ENCODE measurements around the gene TMEM134.

Gene TMEM134

DNA sequence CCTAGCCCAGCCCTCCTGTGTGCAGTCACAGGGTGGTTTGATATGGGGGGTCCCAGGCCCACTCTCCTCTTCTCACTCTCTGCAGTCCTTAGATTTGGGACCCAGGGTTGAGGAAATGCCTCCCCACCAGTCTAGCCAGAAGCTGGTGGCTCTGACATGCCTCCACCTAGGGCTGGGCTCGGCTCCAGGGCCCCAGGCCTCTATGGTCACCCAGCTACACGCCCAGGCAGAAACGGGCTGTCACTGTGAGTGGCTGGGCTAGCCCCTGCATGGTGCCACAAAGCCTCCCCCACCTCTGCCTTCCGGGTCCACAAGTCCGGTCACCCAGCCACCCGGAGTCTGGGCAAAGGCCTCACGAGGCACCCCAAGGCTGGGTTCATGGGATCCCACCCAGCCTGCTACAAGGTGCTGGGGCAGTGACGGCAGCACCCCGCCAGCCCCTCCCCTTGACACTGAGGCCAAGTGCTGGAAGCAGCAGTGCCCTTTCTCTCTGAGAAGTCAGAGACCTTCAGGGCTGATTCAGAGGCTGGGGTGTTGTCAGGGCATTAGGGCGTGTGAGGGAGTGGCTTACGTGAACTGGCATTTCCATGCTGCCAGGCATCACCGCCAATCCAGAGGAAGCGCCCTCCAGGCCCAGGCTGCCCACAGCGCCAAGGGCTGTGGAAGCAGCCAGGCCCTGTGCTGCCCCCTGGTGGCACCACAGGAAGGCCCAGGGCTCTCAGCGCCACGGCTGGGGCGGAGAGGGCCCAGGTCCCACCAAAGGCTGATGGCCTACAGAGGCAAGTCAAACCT lies 36.8 kb upstream of the TMEM134 start:
- Histone ChIP-seq H3K4me3 (ENCODE audit: low read length) (peak overlapping the region; percentile 87), H3K4me1 (ENCODE audit: control insufficient read depth, insufficient read depth, low read length) (peaks cover 27% of the 10 kb centered on the region), H3K9ac (ENCODE audit: low read depth, low read length) (peak overlapping the region; percentile 73)

DNA sequence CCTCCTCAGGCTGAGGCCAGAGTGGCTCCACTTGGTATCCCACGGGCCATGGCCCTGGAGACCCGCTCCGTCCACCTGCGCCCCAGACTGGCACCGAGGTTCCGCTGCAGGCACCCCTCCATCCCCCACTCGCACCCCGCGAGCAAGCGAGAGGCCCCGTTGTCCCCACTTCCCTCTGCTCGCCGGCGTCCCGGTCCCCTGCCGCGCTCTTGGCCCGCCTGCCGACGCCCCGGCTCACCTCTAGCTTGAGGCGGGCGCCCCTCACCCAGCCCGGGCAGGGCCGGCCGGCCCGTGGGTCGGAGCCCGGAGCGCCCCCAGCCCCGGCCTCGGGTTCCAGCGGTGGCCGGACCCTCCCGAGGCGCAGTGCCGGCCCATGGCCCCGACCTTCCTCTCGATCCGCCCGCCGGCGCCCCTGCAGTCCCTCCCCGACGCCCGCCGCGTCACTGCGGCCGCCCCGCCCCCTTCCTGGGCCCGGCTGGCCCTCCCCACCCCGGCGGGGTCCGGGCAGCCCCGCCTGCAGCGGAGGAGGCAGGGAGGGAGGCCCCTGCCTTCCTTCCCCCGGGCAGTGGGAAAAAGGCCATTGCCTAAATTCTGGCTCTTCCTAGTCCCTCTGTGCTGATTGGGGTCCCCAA lies 36.0 kb upstream of the TMEM134 start, which contains the start of gene PITPNM1:
Gene PITPNM1, minus strand, starts transcription at position 414 of the 632 bp plus-strand sequence. CDS start 1,183 bp downstream, outside the sequence.
- H3K4me1 ChIP-seq (ENCODE audit: control insufficient read depth, insufficient read depth, low read length), result peaks cover 27% of the 10 kb centered on the region

More for the DNA sequence above, 36.8 kb upstream of the TMEM134 start:
- Histone ChIP-seq H3K4me2 (ENCODE audit: low read length) (peak overlapping the region; percentile 99), H3K9me3 (replicated peaks; ENCODE audit: low read length) (no peaks in the 10 kb centered on the region), H3K27me3 (ENCODE audit: control insufficient read depth, insufficient read depth, low read length) (no peaks in the 10 kb centered on the region), H3K36me3 (ENCODE audit: insufficient read depth, low read length) (peaks cover 11% of the 10 kb centered on the region)

DNA sequence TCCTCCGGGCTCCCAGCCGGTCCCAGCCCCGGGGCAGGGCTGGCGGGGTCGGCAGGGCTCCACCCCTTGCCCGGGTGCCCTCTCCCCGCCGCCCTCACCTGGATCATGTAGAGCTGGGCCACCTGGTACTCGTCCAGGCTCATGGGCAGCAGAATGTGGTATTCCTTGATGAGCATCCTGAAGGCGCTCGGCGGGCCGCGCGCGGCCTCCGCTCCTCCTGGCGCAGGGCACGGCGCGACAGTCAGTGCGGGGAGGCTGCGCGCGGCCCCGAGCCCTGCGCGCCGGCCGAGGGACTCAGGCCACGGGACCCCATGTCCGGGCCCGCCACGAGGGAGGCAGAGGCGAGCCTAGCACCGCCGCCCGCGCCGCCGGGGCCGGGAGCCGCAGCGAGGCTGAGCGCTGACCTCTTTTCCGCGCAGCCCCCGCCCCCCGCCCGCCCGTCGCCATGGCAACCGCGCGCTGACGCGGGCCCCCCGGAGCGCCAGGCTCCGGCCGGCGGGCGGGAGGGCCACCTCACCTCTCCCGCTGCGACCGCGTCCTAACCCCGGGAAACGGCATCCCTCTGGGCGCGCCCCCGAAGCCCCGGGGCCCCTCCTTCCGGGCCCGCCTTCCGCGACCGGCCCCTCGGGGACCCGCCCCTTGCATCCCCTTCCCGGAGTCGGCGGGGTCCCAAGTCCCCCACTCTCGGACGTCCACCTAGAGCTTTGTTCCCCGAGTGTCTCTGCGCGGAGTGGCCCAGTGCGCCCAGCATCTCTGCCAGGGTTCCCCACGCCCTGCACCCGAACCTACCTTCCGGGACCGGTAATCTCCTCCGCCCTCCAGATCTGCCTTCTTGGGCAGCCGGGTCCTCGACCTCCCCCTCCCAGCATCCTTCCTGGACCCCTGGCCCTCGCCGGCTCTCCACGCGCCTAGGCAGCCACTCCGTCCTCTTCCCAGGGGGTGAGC lies 35.2 kb upstream of the TMEM134 start:
- no peaks in the 10 kb centered on the region for H3K27me3 ChIP-seq (ENCODE audit: control insufficient read depth, insufficient read depth, low read length)
- peaks cover 11% of the 10 kb centered on the region for H3K36me3 ChIP-seq (ENCODE audit: insufficient read depth, low read length)
- peak overlapping the region; percentile 99 for H3K4me2 ChIP-seq (ENCODE audit: low read length)
- H3K9ac ChIP-seq (ENCODE audit: low read depth, low read length), result peak overlapping the region; percentile 73
- peak overlapping the region; percentile 87 for H3K4me3 ChIP-seq (ENCODE audit: low read length)
- H3K4me1 ChIP-seq (ENCODE audit: control insufficient read depth, insufficient read depth, low read length), result peaks cover 27% of the 10 kb centered on the region
- no peaks in the 10 kb centered on the region for H3K9me3 ChIP-seq (replicated peaks; ENCODE audit: low read length)

More for the DNA sequence above, 36.0 kb upstream of the TMEM134 start, which contains the start of gene PITPNM1:
- H3K9me3 ChIP-seq (replicated peaks; ENCODE audit: low read length), result no peaks in the 10 kb centered on the region
- peak within 1 kb of the TSS; percentile 87 for H3K4me3 ChIP-seq (ENCODE audit: low read length)
- H3K4me2 ChIP-seq (ENCODE audit: low read length), result peak within 1 kb of the TSS; percentile 99
- H3K27me3 ChIP-seq (ENCODE audit: control insufficient read depth, insufficient read depth, low read length), result no peaks in the 10 kb centered on the region
- H3K9ac ChIP-seq (ENCODE audit: low read depth, low read length), result peak within 1 kb of the TSS; percentile 73
- peaks cover 11% of the 10 kb centered on the region for H3K36me3 ChIP-seq (ENCODE audit: insufficient read depth, low read length)

DNA sequence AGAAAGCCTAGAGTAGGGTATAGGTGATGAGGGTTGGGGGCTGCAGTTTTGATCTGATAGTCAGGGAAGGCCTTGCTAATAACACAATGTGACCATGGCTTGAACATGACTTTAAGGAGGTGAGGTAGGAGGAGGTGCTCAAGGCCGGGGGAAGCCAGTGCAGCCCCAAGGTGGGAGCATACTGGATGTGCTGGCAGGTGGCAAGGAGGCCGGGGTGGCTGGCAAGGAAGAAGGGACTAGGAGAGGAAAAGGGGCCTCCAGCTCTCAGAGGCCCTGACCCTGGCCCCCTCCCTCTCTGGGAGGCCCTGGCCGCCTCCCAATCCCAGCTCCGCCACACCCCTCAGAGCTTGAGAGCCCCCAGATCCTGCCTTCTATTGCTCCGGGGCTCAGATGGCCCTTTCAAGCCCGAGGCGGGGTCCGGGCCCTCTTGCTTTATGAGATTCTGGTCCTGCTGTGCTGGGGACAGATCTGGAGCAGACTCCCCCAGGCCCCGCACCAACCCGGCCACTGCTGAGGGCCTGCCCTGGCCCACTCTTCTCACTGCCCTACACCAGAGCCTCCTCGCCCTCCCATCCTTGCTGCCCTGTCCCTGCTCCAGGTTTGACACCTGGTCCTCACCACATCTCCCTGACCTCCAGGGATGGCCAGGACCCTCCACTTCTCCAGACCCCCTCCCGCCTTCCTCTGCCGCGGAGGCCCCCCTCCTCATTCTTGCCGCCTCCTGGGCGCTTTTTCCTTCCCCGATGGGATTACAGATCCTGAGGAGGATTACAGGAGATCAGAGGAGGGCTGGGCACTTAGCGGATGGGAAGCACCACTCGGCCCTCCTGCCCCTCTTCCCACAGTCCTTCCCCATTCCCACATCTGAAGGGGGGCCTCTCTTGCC lies 34.3 kb upstream of the TMEM134 start:
- H3K27me3 ChIP-seq (ENCODE audit: control insufficient read depth, insufficient read depth, low read length), result no peaks in the 10 kb centered on the region
- H3K4me1 ChIP-seq (ENCODE audit: control insufficient read depth, insufficient read depth, low read length), result peaks cover 23% of the 10 kb centered on the region
- H3K4me3 ChIP-seq (ENCODE audit: low read length), result peak overlapping the region; percentile 87
- H3K9me3 ChIP-seq (replicated peaks; ENCODE audit: low read length), result no peaks in the 10 kb centered on the region
- peak overlapping the region; percentile 73 for H3K9ac ChIP-seq (ENCODE audit: low read depth, low read length)
- H3K4me2 ChIP-seq (ENCODE audit: low read length), result peak overlapping the region; percentile 99
- H3K36me3 ChIP-seq (ENCODE audit: insufficient read depth, low read length), result peaks cover 11% of the 10 kb centered on the region

DNA sequence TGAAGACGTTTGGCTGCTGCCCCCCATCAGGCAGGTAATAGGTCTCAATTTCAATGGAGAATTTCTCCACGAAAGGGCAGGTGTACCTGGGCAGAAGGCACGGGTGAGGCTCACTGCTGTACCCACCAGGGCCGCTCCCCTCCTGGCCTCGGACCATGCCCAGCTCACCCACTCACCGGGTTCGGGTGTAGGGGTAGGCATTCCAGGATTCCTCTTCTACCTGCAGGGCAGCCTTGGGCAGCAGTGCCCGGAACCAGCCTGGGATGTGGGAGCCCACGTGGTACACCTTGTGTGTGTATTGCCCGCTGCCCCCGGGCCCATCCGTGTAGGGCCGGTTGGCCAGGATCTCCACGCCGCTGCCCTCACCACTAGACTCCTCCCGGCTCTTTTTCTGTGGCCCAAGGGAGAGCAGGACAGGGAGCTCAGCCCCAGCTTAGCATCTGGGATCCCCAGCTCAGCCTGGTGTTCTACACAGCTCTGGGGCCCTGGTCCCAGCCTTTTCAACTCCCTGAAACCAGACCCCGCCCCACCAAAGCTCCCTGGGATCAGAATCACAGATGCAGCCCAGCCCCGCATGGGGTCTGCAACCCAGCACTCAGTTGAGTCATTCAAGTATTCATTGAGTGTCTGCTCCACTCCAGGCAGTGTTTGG lies 33.4 kb upstream of the TMEM134 start:
- no peak overlapping the region for H3K4me3 ChIP-seq (ENCODE audit: low read length)
- H3K9ac ChIP-seq (ENCODE audit: low read depth, low read length), result no peak overlapping the region
- H3K9me3 ChIP-seq (replicated peaks; ENCODE audit: low read length), result no peaks in the 10 kb centered on the region
- no peaks in the 10 kb centered on the region for H3K27me3 ChIP-seq (ENCODE audit: control insufficient read depth, insufficient read depth, low read length)
- H3K4me2 ChIP-seq (ENCODE audit: low read length), result no peak overlapping the region
- peaks cover 11% of the 10 kb centered on the region for H3K36me3 ChIP-seq (ENCODE audit: insufficient read depth, low read length)
- peaks cover 19% of the 10 kb centered on the region for H3K4me1 ChIP-seq (ENCODE audit: control insufficient read depth, insufficient read depth, low read length)

DNA sequence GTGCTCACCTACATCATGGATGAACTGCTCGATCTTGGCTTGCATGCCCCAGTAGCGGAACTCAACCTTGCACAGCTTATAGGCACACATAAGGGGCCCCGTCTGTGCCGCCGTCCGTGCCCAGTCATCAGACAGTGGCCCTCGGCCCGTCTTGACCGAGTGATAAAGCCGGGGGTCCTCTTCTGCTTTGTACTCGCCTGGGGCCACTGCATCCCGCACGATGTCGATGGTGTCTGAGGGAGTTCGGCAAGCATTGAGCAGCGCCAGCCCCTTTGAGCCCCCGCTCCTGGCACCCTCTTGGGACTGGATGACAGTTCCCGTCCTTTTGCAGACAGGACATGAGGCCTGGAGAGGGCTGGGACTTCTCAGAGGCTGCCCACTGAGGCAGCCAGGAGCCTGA lies 32.8 kb upstream of the TMEM134 start:
- Histone ChIP-seq H3K36me3 (ENCODE audit: insufficient read depth, low read length) (peaks cover 11% of the 10 kb centered on the region), H3K9ac (ENCODE audit: low read depth, low read length) (no peak overlapping the region), H3K9me3 (replicated peaks; ENCODE audit: low read length) (no peaks in the 10 kb centered on the region), H3K27me3 (ENCODE audit: control insufficient read depth, insufficient read depth, low read length) (no peaks in the 10 kb centered on the region), H3K4me1 (ENCODE audit: control insufficient read depth, insufficient read depth, low read length) (peaks cover 13% of the 10 kb centered on the region), H3K4me3 (ENCODE audit: low read length) (no peak overlapping the region), H3K4me2 (ENCODE audit: low read length) (no peak overlapping the region)

DNA sequence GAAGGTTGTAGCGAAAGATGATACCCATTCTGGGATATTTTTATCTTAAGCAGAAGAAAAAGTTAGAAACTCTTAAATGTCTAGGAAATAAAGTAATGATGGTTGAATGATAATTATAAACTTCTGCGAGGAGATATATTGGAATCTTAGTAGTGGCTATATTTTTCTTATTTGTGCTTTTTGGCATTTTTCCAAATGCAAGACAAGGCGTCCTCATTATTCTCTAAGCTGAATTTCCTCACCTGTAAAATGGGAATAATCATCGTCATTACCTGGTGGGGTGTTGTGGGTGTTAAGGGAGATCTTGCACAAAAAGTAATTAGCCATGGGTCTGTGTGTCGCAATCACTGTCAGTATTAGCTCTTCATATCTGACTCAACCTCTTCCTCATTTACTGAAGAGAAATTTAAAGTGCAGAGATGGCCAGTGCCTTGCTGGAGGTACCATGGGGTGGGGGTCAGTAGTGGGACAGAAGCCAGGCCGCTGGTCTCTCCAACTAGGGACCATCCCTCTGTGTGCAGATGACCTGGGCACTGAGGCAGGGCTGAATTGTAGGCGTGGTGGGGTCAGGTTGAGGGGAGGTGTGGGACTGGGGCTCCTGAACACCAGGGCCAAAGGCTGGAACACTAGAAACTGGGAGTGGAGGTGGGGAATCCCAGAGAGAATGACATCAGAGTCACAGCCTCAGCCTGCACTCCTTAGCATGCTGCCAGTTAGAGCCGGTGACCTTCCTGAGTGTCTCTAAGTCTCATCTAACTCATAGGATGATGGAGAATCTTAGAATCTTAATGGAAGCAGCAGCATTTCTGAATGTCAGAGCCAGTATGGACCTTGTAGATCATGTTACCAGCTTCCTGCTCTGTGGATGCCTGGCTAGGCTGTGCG lies 32.0 kb upstream of the TMEM134 start:
- Histone ChIP-seq H3K36me3 (ENCODE audit: insufficient read depth, low read length) (peaks cover 11% of the 10 kb centered on the region), H3K9me3 (replicated peaks; ENCODE audit: low read length) (no peaks in the 10 kb centered on the region), H3K4me2 (ENCODE audit: low read length) (no peak overlapping the region), H3K4me3 (ENCODE audit: low read length) (no peak overlapping the region), H3K27me3 (ENCODE audit: control insufficient read depth, insufficient read depth, low read length) (no peaks in the 10 kb centered on the region), H3K9ac (ENCODE audit: low read depth, low read length) (no peak overlapping the region), H3K4me1 (ENCODE audit: control insufficient read depth, insufficient read depth, low read length) (peaks cover 13% of the 10 kb centered on the region)

DNA sequence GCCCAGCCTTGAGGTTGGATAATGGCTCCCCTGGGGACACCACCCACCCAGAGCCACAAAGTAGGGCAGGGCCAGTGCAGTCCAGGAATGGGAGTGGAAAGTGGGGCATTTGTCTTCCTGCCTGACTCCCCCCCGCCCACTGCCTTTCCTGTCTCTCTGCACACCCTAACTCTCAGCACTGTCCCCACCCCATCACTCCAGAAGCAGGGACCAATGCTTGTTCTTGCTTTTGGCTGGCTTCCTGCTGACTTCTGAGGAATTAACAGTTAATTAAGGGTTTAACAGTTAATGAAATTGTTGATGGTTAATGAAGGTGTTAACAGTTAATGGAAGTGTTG lies 31.4 kb upstream of the TMEM134 start:
- no peak overlapping the region for H3K4me3 ChIP-seq (ENCODE audit: low read length)
- no peak overlapping the region for H3K4me2 ChIP-seq (ENCODE audit: low read length)
- no peak overlapping the region for H3K9ac ChIP-seq (ENCODE audit: low read depth, low read length)
- H3K9me3 ChIP-seq (replicated peaks; ENCODE audit: low read length), result no peaks in the 10 kb centered on the region
- H3K27me3 ChIP-seq (ENCODE audit: control insufficient read depth, insufficient read depth, low read length), result no peaks in the 10 kb centered on the region
- H3K36me3 ChIP-seq (ENCODE audit: insufficient read depth, low read length), result peaks cover 13% of the 10 kb centered on the region
- H3K4me1 ChIP-seq (ENCODE audit: control insufficient read depth, insufficient read depth, low read length), result peaks cover 8% of the 10 kb centered on the region

DNA sequence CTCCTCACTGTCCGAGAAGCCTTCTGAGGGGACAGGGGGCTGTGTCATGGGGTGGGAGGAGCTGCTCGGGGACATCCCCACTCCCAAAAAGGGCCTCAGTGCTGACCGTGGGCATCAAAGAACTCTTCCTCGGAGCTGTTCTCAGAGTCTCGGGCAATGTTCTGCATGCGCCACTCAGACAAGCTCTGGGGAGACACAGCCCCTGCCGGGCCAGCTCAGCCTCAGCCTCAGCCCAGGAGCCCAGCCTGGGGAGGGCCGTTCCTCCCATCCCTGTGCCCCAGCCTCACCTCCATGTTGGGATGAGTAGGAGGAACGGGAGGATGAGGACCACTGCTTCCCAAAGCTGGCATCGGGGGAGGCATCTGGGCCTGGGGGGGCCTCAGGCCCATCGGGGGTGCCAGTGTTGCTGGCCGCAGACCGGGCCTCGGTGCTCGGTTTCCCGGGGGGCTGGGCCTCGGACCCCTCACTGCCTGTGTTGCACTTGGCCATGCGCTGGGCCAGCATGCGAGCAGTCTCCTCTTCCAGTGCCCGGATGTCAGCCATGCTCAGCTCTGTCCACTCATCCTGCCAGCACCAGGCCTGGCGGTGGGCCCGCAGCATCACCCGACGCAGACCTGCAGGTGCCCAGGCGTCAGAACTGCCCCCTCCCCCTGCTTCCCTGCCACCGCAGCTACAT lies 30.9 kb upstream of the TMEM134 start:
- Histone ChIP-seq H3K9ac (ENCODE audit: low read depth, low read length) (no peak overlapping the region), H3K27me3 (ENCODE audit: control insufficient read depth, insufficient read depth, low read length) (no peaks in the 10 kb centered on the region), H3K4me2 (ENCODE audit: low read length) (no peak overlapping the region), H3K36me3 (ENCODE audit: insufficient read depth, low read length) (peaks cover 13% of the 10 kb centered on the region), H3K4me3 (ENCODE audit: low read length) (no peak overlapping the region), H3K4me1 (ENCODE audit: control insufficient read depth, insufficient read depth, low read length) (peaks cover 6% of the 10 kb centered on the region), H3K9me3 (replicated peaks; ENCODE audit: low read length) (no peaks in the 10 kb centered on the region)
